HepG2 (cell line): ENCODE measurements around the gene HAGHL. TPM values are rescaled to one million over a fixed set of nuclear protein-coding genes. Genes with fewer than 3 reads are reported as not detected.

Experiments
- DMAP1 ChIP-seq: IDR thresholded peaks from 2 replicates; pipeline ENCODE4 v1.6.1; 2016
- FOXC1 ChIP-seq: sonication (generic); formaldehyde crosslinking; IDR thresholded peaks from 2 replicates; pipeline ENCODE4 v1.8.0; 2022; ENCODE audit warnings: mild to moderate bottlenecking, missing genetic modification reagents, borderline replicate concordance
- FUBP1 ChIP-seq: sonication (generic); formaldehyde crosslinking; IDR thresholded peaks from 2 replicates; pipeline ENCODE4 v1.5.1; 2020; ENCODE audit warnings: missing genetic modification reagents, mild to moderate bottlenecking, borderline replicate concordance
- JUN ChIP-seq: sonication (generic); formaldehyde crosslinking; IDR thresholded peaks from 2 replicates; pipeline ENCODE4 v1.4.0; 2020; ENCODE audit warnings: mild to moderate bottlenecking, missing genetic modification reagents
- NONO ChIP-seq, 2 experiments: fragments of 450-650 bp in 1 of 2; sonication (generic) in 1 of 2; formaldehyde crosslinking in 1 of 2; IDR thresholded peaks in 1 of 2; conservative IDR thresholded peaks in 1 of 2; 2 replicates each; pipeline versions ENCODE4 v1.6.1 to v1.8.0; 2017 to 2022; ENCODE audit warnings: mild to moderate bottlenecking in 1 of 2, missing genetic modification reagents in 1 of 2, moderate library complexity in 1 of 2
- PHF5A ChIP-seq: IDR thresholded peaks from one replicate; pipeline ENCODE4 v1.6.1; 2018; ENCODE audit warnings: low read depth, missing genetic modification reagents; ENCODE audit not compliant: unreplicated experiment
- RAD21 ChIP-seq: fragments of 450-650 bp; formaldehyde crosslinking; IDR thresholded peaks from 2 replicates; pipeline ENCODE4 v1.5.0; 2020; ENCODE audit warnings: mild to moderate bottlenecking
- SRSF9 ChIP-seq: fragments of 200-400 bp; formaldehyde crosslinking; IDR thresholded peaks from 2 replicates; pipeline ENCODE4 v1.6.1; 2018; ENCODE audit warnings: borderline replicate concordance, mild to moderate bottlenecking, low read depth, low read length; ENCODE audit not compliant: insufficient read depth, poor library complexity, severe bottlenecking
- TMF1 ChIP-seq: sonication (generic); formaldehyde crosslinking; IDR thresholded peaks from 2 replicates; pipeline ENCODE4 v1.8.1; 2022; ENCODE audit warnings: low read depth, missing genetic modification reagents
- ZBTB14 ChIP-seq: sonication (generic); formaldehyde crosslinking; IDR thresholded peaks from 2 replicates; pipeline ENCODE4 v1.4.0; 2020; ENCODE audit warnings: missing genetic modification reagents
- ZBTB40 ChIP-seq, 2 experiments: fragments of 450-650 bp in 1 of 2; sonication (generic) in 1 of 2; formaldehyde crosslinking in 1 of 2; IDR thresholded peaks; 2 replicates each; pipeline versions ENCODE4 v1.6.1 to v1.8.0; 2016 to 2022; ENCODE audit warnings: antibody characterized with exemption in 1 of 2, mild to moderate bottlenecking in 1 of 2, missing genetic modification reagents in 1 of 2
- ZNF775 ChIP-seq: sonication (generic); formaldehyde crosslinking; IDR thresholded peaks from 2 replicates; pipeline ENCODE4 v1.4.0; 2020; ENCODE audit warnings: missing genetic modification reagents, mild to moderate bottlenecking, moderate library complexity, borderline replicate concordance
- polyA plus RNA-seq, 8 experiments: library from polyadenylated mRNA; depleted of rRNA in 3 of 8; stranded (reverse) in 7 of 8; unstranded in 1 of 8; fragments of >200 nt; fragmentation: Illumina TruSeq in 4 of 8; extraction: Trizol in 4 of 8; gene quantifications; 2 replicates each; pipeline versions ENCODE4 v1.2.1 to v1.2.3, GENCODE V29; 2011 to 2016; ENCODE audit warnings: low read depth in 4 of 8, missing spikeins in 1 of 8, mixed read lengths in 1 of 8; ENCODE audit not compliant: insufficient read depth in 1 of 8
- total RNA-seq, 5 experiments: library from RNA; depleted of rRNA; stranded (reverse); fragments of >200 nt; fragmentation: Illumina TruSeq; extraction: Trizol; gene quantifications; 2 replicates each; pipeline ENCODE4 v1.2.3, GENCODE V29; 2016; ENCODE audit warnings: low read depth in 1 of 5
- TF ChIP-seq, protein P1 (sequence below): sonication (generic); formaldehyde crosslinking; IDR thresholded peaks from 2 replicates; pipeline ENCODE4 v1.5.0; 2020; ENCODE audit warnings: mild to moderate bottlenecking, missing genetic modification reagents

HAGHL gene
- total and polyA plus RNA-seq, 2 of the 13 experiments (the other 11 are each of a cell fraction or from before 2014, with no cell fraction given) = 3.4 to 8.4 TPM

GRCh38 chr16:711548-712320, 15.2 kb upstream of the HAGHL start (continued):
- TF ChIP-seq FUBP1 (CRISPR knock-in tag) (no peak), FOXC1 (CRISPR knock-in tag) (no peak), JUN (CRISPR knock-in tag) (no peak), NONO (IDR thresholded peaks at IDR 0.05) (no peak), NONO (CRISPR knock-in tag; conservative IDR thresholded peaks at IDR 0.05) (no peak), ZBTB40 (IDR thresholded peaks at IDR 0.05) (no peak), ZBTB40 (CRISPR knock-in tag; IDR thresholded peaks at IDR 0.05) (no peak), SRSF9 (no peak), RAD21 (peak; percentile 97), TMF1 (CRISPR knock-in tag) (no peak), ZNF775 (CRISPR knock-in tag) (no peak), PHF5A (no peak), DMAP1 (CRISPR knock-in tag) (no peak), ZBTB14 (CRISPR knock-in tag) (no peak)
- TF ChIP-seq, protein P1, sequence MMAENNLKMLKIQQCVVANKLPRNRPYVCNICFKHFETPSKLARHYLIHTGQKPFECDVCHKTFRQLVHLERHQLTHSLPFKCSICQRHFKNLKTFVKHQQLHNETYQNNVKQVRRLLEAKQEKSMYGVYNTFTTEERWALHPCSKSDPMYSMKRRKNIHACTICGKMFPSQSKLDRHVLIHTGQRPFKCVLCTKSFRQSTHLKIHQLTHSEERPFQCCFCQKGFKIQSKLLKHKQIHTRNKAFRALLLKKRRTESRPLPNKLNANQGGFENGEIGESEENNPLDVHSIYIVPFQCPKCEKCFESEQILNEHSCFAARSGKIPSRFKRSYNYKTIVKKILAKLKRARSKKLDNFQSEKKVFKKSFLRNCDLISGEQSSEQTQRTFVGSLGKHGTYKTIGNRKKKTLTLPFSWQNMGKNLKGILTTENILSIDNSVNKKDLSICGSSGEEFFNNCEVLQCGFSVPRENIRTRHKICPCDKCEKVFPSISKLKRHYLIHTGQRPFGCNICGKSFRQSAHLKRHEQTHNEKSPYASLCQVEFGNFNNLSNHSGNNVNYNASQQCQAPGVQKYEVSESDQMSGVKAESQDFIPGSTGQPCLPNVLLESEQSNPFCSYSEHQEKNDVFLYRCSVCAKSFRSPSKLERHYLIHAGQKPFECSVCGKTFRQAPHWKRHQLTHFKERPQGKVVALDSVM (CRISPR knock-in tag) = peak; percentile 41; the same call in 1 of the 2 replicates
